ENCODE data around the gene FSD1L. TPM values are rescaled to one million over a fixed set of nuclear protein-coding genes. Genes with fewer than 3 reads are reported as not detected.

FSD1L gene
- total RNA-seq, 1 donor from 2014 or later: 5.6 TPM

GRCh38 chr9:105435453-105435852, 12.4 kb upstream of the FSD1L start:
- TF ChIP-seq CTCF (IDR thresholded peaks at IDR 0.05; ENCODE audit: unreplicated experiment): no peak
- Mint-ChIP-seq H3K4me3 (ENCODE audit: unreplicated experiment) (no peak overlapping the region), H3K27me3 (ENCODE audit: unreplicated experiment) (no peaks in the 10 kb centered on the region)

GRCh38 chr9:105436783-105437182, 11.1 kb upstream of the FSD1L start:
- Mint-ChIP-seq H3K4me1 (ENCODE audit: unreplicated experiment) (peaks cover 6% of the 10 kb centered on the region), H3K9me3 (ENCODE audit: unreplicated experiment) (no peaks in the 10 kb centered on the region), H3K27me3 (ENCODE audit: unreplicated experiment) (no peaks in the 10 kb centered on the region), H3K36me3 (ENCODE audit: low read depth, unreplicated experiment) (no peaks in the 10 kb centered on the region), H3K27ac (ENCODE audit: unreplicated experiment) (no peak overlapping the region), H3K4me3 (ENCODE audit: unreplicated experiment) (no peak overlapping the region)
- no peak for TF ChIP-seq CTCF (IDR thresholded peaks at IDR 0.05; ENCODE audit: unreplicated experiment)
- DNase-seq (ENCODE audit: low spot score): no peak

More at GRCh38 chr9:105435453-105435852, 12.4 kb upstream of the FSD1L start:
- H3K9me3 Mint-ChIP-seq (ENCODE audit: unreplicated experiment): no peaks in the 10 kb centered on the region
- H3K4me1 Mint-ChIP-seq (ENCODE audit: unreplicated experiment): peaks cover 6% of the 10 kb centered on the region
- H3K36me3 Mint-ChIP-seq (ENCODE audit: low read depth, unreplicated experiment): no peaks in the 10 kb centered on the region
- DNase-seq (ENCODE audit: low spot score): no peak
- no peak overlapping the region for H3K27ac Mint-ChIP-seq (ENCODE audit: unreplicated experiment)

GRCh38 chr9:105437704-105438103, 10.1 kb upstream of the FSD1L start:
- Mint-ChIP-seq H3K4me3 (ENCODE audit: unreplicated experiment) (no peak overlapping the region), H3K27me3 (ENCODE audit: unreplicated experiment) (no peaks in the 10 kb centered on the region), H3K36me3 (ENCODE audit: low read depth, unreplicated experiment) (no peaks in the 10 kb centered on the region), H3K4me1 (ENCODE audit: unreplicated experiment) (peaks cover 3% of the 10 kb centered on the region), H3K27ac (ENCODE audit: unreplicated experiment) (no peak overlapping the region), H3K9me3 (ENCODE audit: unreplicated experiment) (no peaks in the 10 kb centered on the region)
- no peak for TF ChIP-seq CTCF (IDR thresholded peaks at IDR 0.05; ENCODE audit: unreplicated experiment)
- no peak for DNase-seq (ENCODE audit: low spot score)

- no peaks in the 10 kb centered on the region for H3K36me3 Mint-ChIP-seq (ENCODE audit: low read depth, unreplicated experiment)
- no peak overlapping the region for H3K27ac Mint-ChIP-seq (ENCODE audit: unreplicated experiment)
- H3K4me1 Mint-ChIP-seq (ENCODE audit: unreplicated experiment): peaks cover 3% of the 10 kb centered on the region
- TF ChIP-seq CTCF (IDR thresholded peaks at IDR 0.05; ENCODE audit: unreplicated experiment): no peak
- H3K27me3 Mint-ChIP-seq (ENCODE audit: unreplicated experiment): no peaks in the 10 kb centered on the region
- no peaks in the 10 kb centered on the region for H3K9me3 Mint-ChIP-seq (ENCODE audit: unreplicated experiment)
- no peak for DNase-seq (ENCODE audit: low spot score)
- H3K4me3 Mint-ChIP-seq (ENCODE audit: unreplicated experiment): no peak overlapping the region
Observed at GRCh38 chr9:105438141-105438806, 9.6 kb upstream of the FSD1L start.

GRCh38 chr9:105439428-105439827, 8.4 kb upstream of the FSD1L start:
- Mint-ChIP-seq H3K27me3 (ENCODE audit: unreplicated experiment) (peaks cover 2% of the 10 kb centered on the region), H3K27ac (ENCODE audit: unreplicated experiment) (no peak overlapping the region), H3K9me3 (ENCODE audit: unreplicated experiment) (no peaks in the 10 kb centered on the region), H3K4me1 (ENCODE audit: unreplicated experiment) (peaks cover 3% of the 10 kb centered on the region), H3K36me3 (ENCODE audit: low read depth, unreplicated experiment) (no peaks in the 10 kb centered on the region), H3K4me3 (ENCODE audit: unreplicated experiment) (no peak overlapping the region)
- no peak for TF ChIP-seq CTCF (IDR thresholded peaks at IDR 0.05; ENCODE audit: unreplicated experiment)
- no peak for DNase-seq (ENCODE audit: low spot score)

Measured in endothelial cell (in vitro differentiated cells).